Measurements from ENCODE around the gene IGFBP4. TPM values are rescaled to one million over a fixed set of nuclear protein-coding genes. Genes with fewer than 3 reads are reported as not detected.

The IGFBP4 gene
- total and polyA plus RNA-seq, 10 of the 15 experiments (the other 5 are each of a cell fraction or from before 2014, with no cell fraction given), result 2.4 to 22.3 (median 6.6) TPM

- 0 out of 2 replicates have a peak, but pooled peaks have one; percentile 21 for TF ChIP-seq NKRF (conservative IDR thresholded peaks at IDR 0.05)
- no peak for TF ChIP-seq ZNF384 (IDR thresholded peaks at IDR 0.05; ENCODE audit: borderline replicate concordance, low read depth, low read length)
- TF ChIP-seq MTA3 (IDR thresholded peaks at IDR 0.05; ENCODE audit: borderline replicate concordance, low read length), result no peak
- TF ChIP-seq RB1 (IDR thresholded peaks at IDR 0.05; ENCODE audit: borderline replicate concordance), result no peak
- TF ChIP-seq MEF2B (IDR thresholded peaks at IDR 0.05; ENCODE audit: partially characterized antibody, poor library complexity, severe bottlenecking), result peak; percentile 63
- TF ChIP-seq, protein P1, sequence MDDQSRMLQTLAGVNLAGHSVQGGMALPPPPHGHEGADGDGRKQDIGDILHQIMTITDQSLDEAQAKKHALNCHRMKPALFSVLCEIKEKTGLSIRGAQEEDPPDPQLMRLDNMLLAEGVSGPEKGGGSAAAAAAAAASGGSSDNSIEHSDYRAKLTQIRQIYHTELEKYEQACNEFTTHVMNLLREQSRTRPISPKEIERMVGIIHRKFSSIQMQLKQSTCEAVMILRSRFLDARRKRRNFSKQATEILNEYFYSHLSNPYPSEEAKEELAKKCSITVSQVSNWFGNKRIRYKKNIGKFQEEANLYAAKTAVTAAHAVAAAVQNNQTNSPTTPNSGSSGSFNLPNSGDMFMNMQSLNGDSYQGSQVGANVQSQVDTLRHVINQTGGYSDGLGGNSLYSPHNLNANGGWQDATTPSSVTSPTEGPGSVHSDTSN (IDR thresholded peaks at IDR 0.05; ENCODE audit: insufficient replicate concordance, low read depth, low read length), result no peak
- TF ChIP-seq PKNOX1 (IDR thresholded peaks at IDR 0.05), result no peak
- no peak for TF ChIP-seq CBX3 (IDR thresholded peaks at IDR 0.05; ENCODE audit: borderline replicate concordance, low read depth)
- no peak for TF ChIP-seq SMC3 (IDR thresholded peaks at IDR 0.05; ENCODE audit: borderline replicate concordance, low read length)
- TF ChIP-seq ATF2 (IDR thresholded peaks at IDR 0.05; ENCODE audit: low read length), result no peak
- TF ChIP-seq KDM1A (IDR thresholded peaks at IDR 0.05; ENCODE audit: borderline replicate concordance), result no peak
- no peak for TF ChIP-seq POU2F2 (IDR thresholded peaks at IDR 0.05; ENCODE audit: borderline replicate concordance, low read depth, low read length)
- no peak for TF ChIP-seq HDGF (IDR thresholded peaks at IDR 0.05)
- peak; percentile 32 to 83; a peak in 2 of 4 replicates for TF ChIP-seq BHLHE40 (IDR thresholded peaks at IDR 0.05; ENCODE audit: borderline replicate concordance in 1 of 2, low read depth in 2 of 2, low read length in 1 of 2)
- TF ChIP-seq WRNIP1 (IDR thresholded peaks at IDR 0.05; ENCODE audit: borderline replicate concordance, low read depth, low read length), result no peak
- TF ChIP-seq ZBTB11 (CRISPR knock-in tag; IDR thresholded peaks at IDR 0.05), result no peak
- peak; percentile 80 for TF ChIP-seq IKZF1 (conservative IDR thresholded peaks at IDR 0.05)
- no peak for TF ChIP-seq SIN3A (IDR thresholded peaks at IDR 0.05; ENCODE audit: low read depth, low read length)
- TF ChIP-seq ZNF274 (IDR thresholded peaks at IDR 0.05; ENCODE audit: insufficient read depth, insufficient read length), result no peak
- no peak for TF ChIP-seq YBX1 (IDR thresholded peaks at IDR 0.05)
- no peak for TF ChIP-seq STAT3 (IDR thresholded peaks at IDR 0.05; ENCODE audit: low read depth, low read length)
- TF ChIP-seq YY1 (IDR thresholded peaks at IDR 0.05; ENCODE audit: low read depth, low read length), result peak; percentile 26; the same call in 1 of the 2 replicates
Observed at GRCh38 chr17:40480501-40481003, 37.3 kb downstream of the IGFBP4 start (continued).
